K562 (cell line): ENCODE data around the gene GRIK5.

Source experiments
- CTCF ChIP-seq, 3 experiments: IDR thresholded peaks in 2 of 3; conservative IDR thresholded peaks in 1 of 3; 2 replicates each; pipeline ENCODE4 v1.5.1; 2011 to 2012; ENCODE audit warnings: low read length in 3 of 3, mild to moderate bottlenecking in 3 of 3, control low read depth in 2 of 3, improper control_type of control experiment in 1 of 3, inconsistent platforms in 1 of 3, low read depth in 1 of 3, mixed read lengths in 1 of 3, moderate library complexity in 1 of 3; ENCODE audit not compliant: insufficient read depth in 2 of 3
- JUN ChIP-seq, 2 experiments: sonication (generic) in 1 of 2; formaldehyde crosslinking in 1 of 2; IDR thresholded peaks; 2 replicates each; pipeline versions ENCODE4 v1.6.1 to v1.8.0; 2012 to 2022; ENCODE audit warnings: borderline replicate concordance in 2 of 2, mild to moderate bottlenecking in 2 of 2, improper control_type of control experiment in 1 of 2, low read depth in 1 of 2, low read length in 1 of 2, missing genetic modification reagents in 1 of 2
- KDM5B ChIP-seq: fragments of 200-600 bp; sonication (generic); IDR thresholded peaks from 2 replicates; pipeline ENCODE4 v1.6.1; 2012; ENCODE audit warnings: low read depth, mild to moderate bottlenecking, moderate library complexity, low read length, control low read depth, inconsistent platforms; ENCODE audit not compliant: insufficient replicate concordance
- PATZ1 ChIP-seq: fragments of 250-450 bp; sonication (Bioruptor Pico); IDR thresholded peaks from 2 replicates; pipeline ENCODE4 v1.5.0; 2020; ENCODE audit warnings: mild to moderate bottlenecking, borderline replicate concordance
- POLR2AphosphoS5 ChIP-seq: IDR thresholded peaks from 2 replicates; pipeline ENCODE4 v1.6.1; 2011; ENCODE audit warnings: mild to moderate bottlenecking, low read depth, low read length, moderate library complexity; ENCODE audit not compliant: control insufficient read depth, insufficient read depth
- ZBTB43 ChIP-seq: sonication (generic); formaldehyde crosslinking; IDR thresholded peaks from 2 replicates; pipeline ENCODE4 v1.8.0; 2023; ENCODE audit warnings: mild to moderate bottlenecking, missing genetic modification reagents
- ZNF282 ChIP-seq: sonication (generic); formaldehyde crosslinking; IDR thresholded peaks from 2 replicates; pipeline ENCODE4 v1.8.1; 2023; ENCODE audit warnings: missing genetic modification reagents

- TF ChIP-seq PATZ1 (no peak), JUN (IDR thresholded peaks at IDR 0.05; ENCODE audit: borderline replicate concordance, low read depth, low read length) (no peak), JUN (CRISPR knock-in tag; IDR thresholded peaks at IDR 0.05; ENCODE audit: borderline replicate concordance) (no peak), ZBTB43 (CRISPR knock-in tag) (no peak), ZNF282 (CRISPR knock-in tag) (no peak), POLR2AphosphoS5 (no peak), KDM5B (no peak), CTCF (IDR thresholded peaks at IDR 0.05 in 2 of 3, conservative IDR thresholded peaks at IDR 0.05 in 1 of 3; ENCODE audit: insufficient read depth in 2 of 3, low read depth in 1 of 3, low read length in 3 of 3) (no peak)
Observed at GRCh38 chr19:42038666-42039065, 31.3 kb downstream of the GRIK5 start.
